Activated CD8-positive, alpha-beta memory T cell treated with anti-CD3 and anti-CD28 coated beads for 36 hours (primary cell): ENCODE measurements around the gene INO80D. TPM values are rescaled to one million over a fixed set of nuclear protein-coding genes. Genes with fewer than 3 reads are reported as not detected.
"Not testable (repeated sequence)": the region's sequence is repeated elsewhere in the genome, so short reads cannot be mapped to it uniquely, and the experiment has no call there.

Experiments used
- CTCF ChIA-PET: fragments of 350-600 bp; sonication (Branson Sonifier 250); formaldehyde crosslinking; loops from one replicate; lab custom pipeline; 2021; ENCODE audit warnings: antibody characterized with exemption; lab: Charles Lee
- POLR2A ChIA-PET: fragments of 350-600 bp; sonication (Branson Sonifier 250); formaldehyde crosslinking; loops from one replicate; lab custom pipeline; 2021; ENCODE audit warnings: antibody characterized with exemption; lab: Charles Lee
- total RNA-seq, 2 experiments: library from RNA; stranded (reverse); gene quantifications; one replicate each; pipeline ENCODE4 v1.2.3, GENCODE V29; 2021

The INO80D gene
- total RNA-seq, 2 experiments from 2014 or later: 18.5 to 19.2 TPM

DNA sequence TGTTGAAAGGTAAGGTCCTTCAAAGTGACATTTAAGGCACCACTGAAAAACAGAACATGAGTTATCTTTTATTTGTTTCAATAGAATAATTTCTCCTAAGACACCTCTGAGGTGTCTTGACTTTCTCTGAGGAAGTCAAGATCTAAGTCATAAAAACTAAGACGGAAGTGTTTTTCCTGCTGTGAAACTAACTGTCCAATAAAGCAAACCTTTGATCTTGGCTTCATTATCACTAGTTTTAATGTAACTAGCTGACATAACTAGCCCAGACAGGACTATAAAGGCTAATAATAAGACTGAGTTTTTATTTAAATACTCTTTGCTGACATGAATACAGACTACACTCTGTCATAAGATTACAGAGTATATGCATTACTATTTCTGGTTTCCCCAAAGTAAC lies 36.6 kb downstream of the INO80D start:
- CTCF ChIA-PET: no interaction called here
- POLR2A ChIA-PET: no interaction called here

DNA sequence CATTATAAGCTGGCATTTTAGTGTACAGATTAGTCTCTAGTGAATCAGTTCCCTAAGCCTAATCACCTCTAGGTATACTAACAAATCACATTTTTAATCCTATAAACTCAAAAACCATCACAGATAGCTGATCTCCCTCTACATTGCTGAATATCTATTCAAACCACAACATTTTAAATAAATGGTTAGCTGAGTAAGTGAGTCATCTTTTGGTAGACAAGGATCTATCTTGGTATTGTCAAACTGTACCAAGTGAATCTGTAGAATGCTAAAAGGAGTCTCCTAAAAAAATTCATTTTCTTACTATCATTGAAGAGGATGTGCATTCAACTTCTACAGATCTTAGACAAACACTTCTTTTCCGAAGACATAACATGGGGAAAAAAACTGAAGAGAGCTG lies 40.7 kb downstream of the INO80D start:
- ChIA-PET POLR2A (no interaction called here), CTCF (interaction anchor here (0.6 kb wide), 1 partner anchor 111 kb away, joined by 5 read pairs; no protein-coding TSS in a partner anchor)

DNA sequence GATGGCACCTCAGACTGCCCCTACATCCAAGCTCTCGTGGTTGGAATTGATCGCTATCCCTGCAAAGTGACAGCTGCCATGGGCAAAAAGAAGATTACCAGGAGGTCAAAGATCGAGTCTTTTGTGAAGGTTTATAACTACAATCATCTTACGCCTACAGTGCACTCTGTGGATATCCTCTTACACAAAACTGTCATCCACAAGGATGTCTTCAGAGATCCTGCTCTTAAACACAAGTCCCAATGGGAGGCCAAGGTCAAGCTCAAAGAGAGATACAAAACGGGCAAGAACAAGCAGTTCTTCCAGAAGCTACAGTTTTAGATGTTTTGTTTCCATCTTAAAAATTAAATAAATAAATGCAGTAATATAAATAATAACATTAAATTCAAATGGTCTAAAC lies 45.4 kb downstream of the INO80D start:
- ChIA-PET POLR2A (no interaction called here), CTCF (no interaction called here)

DNA sequence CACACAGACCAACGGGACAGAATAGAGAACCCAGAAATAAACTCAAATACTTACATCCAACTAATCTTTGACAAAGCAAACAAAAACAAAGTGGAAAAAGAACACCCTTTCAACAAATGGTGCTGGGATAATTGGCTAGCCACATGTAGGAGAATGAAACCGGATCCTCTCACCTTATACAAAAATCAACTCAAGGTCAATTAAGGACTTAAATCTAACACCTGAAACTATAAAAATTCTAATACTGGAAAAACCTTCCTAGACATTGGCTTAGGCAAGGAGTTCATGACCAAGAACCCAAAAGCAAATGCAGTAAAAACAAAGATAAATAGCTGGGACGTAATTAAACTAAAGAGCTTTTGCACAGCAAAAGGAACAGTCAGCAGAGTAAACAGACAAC lies 50.6 kb downstream of the INO80D start:
- CTCF ChIA-PET, POLR2A ChIA-PET: not testable (repeated sequence)

DNA sequence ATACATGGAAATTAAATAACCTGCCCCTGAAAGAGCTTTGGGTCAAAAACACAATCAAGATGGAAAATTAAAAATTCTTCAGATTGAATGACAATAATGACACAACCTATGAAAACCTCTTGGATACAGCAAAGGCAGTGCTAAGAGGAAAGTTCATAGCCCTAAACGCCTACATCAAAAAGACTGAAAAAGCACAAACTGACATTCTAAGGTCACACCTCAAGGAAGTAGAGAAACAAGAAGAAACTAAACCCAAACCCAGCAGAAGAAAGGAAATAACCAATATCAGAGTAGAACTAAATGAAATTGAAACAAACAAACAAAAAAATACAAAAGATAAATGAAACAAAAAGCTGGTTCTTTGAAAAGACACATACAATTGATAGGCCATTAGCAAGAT lies 52.5 kb downstream of the INO80D start:
- CTCF ChIA-PET, POLR2A ChIA-PET: not testable (repeated sequence)

DNA sequence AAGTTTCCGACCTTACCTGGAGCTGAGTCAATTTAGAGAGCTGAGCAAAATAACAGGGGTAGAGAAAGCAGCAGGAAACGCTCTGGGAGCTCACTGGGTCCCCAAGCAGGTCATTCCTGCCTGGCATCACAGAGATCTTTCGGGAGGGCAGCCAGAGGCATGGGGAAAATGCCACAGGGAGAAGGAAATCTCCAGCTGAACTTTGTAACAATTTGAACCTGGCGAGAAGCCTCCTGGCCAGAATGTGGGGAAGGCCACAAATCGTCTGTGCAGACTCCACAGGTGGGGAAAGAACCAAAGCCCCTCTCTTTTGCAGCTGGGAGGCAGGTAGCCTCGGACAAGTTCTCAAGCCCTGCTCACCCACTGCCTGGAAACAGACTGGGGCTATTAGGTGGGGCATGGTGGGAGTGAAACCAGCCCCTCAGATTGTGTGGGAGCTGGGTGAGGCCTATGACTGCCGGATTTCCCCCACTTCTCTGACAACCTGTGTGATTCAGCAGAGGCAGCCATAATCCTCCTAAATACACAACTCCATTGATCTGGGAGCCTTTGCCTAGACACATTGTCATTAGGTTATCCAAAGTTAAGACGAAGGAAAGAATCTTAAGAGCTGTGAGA lies 53.9 kb downstream of the INO80D start:
- ChIA-PET POLR2A (no interaction called here), CTCF (interaction anchor here (1.2 kb wide), 1 partner anchor 52 kb away, joined by 4 read pairs; no protein-coding TSS in a partner anchor)

DNA sequence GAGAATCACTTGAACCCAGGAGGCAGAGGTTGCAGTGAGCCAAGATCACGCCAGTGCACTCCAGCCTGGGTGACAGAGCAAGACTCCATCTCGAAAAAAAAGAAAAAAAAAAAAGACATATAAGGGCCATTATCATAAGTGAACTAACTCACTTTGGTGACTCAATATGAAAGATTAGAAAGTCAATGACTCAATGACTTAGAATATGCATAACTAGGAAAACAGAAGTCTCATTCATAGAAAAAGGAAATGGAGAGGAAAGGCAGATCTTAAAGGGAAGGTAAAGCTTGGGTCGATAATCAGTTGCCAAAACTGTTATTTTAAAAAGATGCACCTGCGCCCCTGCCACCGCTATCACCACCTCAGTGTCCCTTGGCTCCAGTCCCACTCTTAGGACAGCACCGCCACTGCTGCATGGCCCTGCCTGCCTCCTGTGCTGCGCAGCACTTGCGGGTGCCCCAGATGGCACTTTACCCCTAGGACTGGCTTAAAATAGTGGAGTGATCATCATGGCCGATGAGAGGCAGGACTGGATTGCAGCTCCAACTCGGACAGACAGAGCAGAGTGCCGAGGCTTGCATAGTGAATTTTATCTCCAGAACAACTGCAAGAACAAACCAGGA lies 54.7 kb downstream of the INO80D start:
- ChIA-PET CTCF (no interaction called here), POLR2A (no interaction called here)

DNA sequence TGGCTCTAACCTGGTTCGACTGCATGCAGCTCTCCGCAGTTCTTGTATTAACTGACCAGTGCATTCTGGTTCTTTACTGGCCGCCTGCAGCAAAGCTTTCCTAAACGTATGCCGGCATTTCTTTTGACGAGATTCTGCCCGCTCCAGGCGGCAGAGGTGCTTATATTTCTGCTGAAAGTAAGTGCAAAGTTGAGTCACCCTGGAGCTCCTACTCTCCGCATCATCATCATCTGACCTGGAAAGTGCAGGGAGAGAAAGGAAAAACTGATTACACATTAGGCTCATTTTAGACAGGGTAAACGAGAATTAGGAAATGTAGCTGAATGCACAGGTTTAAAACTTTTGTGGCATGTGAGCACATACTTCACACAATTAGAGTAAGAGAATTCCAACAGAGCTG lies 57.9 kb downstream of the INO80D start:
- CTCF ChIA-PET: no interaction called here
- POLR2A ChIA-PET: no interaction called here

DNA sequence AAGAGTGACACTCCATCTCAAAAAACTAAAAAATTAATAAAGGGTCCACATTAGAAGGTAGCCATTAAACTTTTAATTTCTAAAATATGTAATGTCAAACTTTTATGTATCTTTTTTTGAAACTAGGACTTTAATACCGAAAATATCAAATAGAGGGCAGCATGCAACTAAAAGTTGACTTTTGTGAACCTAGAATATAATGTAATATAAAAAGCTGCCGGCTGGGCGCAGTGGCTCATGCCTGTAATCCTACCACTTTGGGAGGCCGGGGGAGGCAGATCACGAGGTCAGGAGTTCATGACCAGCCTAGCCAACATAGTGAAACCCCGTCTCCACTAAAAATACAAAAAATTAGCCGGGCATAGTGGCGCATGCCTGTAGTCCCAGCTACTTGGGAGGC lies 62.8 kb downstream of the INO80D start:
- ChIA-PET CTCF (interaction anchor here (0.6 to 0.7 kb wide), 2 partner anchors 138 to 1098 kb away, joined by 3 read pairs; no protein-coding TSS in a partner anchor), POLR2A (no interaction called here)

DNA sequence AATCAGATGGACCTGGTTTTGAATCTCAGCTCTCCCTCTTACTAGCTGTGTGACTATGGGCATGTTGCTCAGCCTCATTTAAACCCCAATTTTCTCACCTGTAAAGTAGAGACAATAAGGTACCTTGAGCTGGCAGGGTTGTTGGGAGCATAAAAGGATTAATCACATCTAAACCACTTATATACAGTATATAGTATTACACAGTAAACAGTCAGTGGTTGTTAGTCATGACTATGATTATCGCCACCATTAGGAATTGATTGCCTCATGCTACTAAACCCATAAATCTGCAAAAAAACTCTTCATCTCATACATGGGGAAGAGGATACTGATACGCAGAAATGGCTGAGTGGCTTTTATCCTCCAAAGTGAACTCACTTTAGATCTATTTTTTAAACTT lies 65.8 kb downstream of the INO80D start:
- CTCF ChIA-PET: no interaction called here
- POLR2A ChIA-PET: no interaction called here

DNA sequence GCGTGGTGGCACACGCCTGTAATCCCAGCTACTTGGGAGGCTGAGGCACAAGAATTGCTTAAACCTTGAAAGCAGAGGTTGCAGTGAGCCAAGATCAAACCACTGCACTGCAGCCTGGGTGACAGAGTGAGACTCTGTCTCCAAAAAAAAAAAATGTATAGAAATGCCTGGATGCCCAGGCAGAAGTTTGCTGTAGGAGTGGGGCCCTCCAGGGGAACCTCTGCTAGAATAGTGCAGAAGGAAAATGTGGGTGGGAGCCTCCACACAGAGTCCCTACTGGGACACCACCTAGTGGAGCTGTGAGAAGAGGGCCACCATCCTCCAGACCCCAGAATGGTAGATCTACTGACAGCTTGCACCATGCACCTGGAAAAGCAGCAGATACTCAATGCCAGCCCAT lies 70.2 kb downstream of the INO80D start:
- POLR2A ChIA-PET, CTCF ChIA-PET: not testable (repeated sequence)

DNA sequence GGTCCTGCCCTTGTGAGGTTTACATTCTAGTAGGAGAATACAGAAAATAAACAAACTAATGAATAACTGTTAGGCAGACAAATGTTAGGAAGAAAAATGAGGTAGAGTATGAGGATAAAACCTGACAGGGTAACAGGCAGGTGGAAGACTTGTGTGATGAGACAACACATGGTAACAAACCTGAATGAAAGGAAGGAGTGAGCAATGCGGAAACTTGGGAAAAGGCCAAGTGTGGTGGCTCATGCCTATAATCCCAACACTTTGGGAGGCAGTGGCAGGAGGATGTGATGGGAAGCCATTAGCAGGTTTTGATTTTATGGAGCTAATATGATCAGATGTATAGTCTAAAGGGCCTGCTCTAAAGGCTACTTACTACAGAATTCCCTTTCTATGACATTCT lies 74.2 kb downstream of the INO80D start:
- CTCF ChIA-PET: no interaction called here
- POLR2A ChIA-PET: no interaction called here

DNA sequence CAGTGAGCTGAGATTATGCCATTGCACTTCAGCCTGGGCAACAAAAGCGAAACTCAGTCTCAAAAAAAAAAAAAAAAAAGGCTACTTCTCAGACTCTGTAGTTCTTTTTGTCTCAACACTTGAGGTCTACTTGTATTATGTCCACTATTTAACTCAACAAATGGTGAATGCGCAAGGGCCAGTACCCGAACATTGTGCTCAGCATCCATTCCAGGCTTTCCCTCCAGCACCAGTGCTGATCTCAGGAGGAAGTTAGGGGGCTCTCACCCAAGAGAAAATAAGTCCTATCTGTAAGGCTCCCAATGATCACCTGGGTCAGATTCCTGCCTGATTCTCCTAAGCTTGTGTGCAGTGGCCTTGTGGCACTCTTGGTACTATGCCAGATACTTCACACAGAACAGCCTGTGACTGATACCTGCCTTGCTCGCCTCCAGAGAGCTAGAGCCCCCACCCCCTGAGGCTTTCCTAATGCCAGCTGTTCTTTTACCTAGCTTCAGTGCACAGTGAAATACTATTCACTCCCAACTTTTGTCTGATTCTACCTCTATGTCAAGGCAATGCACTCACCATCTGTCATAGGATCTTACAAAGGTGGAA lies 74.9 kb downstream of the INO80D start:
- CTCF ChIA-PET: interaction anchor here (0.6 kb wide), 1 partner anchor 63 kb away, joined by 3 read pairs; no protein-coding TSS in a partner anchor

DNA sequence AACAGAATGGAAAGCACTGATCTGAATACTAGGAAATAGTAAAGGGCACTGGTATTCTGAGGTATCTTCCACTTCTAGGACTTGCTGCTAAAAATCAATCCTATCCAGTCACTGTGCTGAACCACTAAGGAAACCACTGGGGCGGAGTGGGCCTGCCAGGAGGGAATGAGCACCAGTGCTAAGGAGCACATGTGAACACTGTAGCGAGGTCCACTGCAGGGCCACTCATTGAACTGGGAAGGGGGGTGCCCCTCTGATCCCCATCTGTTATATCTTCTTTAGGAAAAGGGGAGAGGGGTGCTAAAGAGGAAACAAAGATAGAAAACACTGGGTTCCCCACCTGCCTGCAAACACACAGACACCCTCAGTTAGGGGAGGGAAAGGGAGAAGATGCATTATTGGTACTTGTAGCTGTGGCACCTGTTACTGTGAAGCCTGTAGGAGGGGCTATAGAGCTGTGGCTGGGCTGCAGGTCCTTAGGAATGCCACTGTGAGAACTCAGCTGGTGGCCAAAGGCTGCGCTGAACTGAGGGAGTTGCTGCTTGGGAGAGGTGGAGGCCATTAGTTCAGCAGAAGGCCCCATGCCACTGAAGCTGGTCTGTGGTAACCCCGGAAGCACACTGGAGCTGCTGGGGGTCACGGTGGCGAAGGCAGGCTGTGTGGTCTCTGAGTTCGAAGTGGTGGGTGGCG lies 81.8 kb downstream of the INO80D start:
- ChIA-PET CTCF (no interaction called here), POLR2A (interaction anchor here (0.5 kb wide), 1 partner anchor 209 kb away, joined by 4 read pairs; no protein-coding TSS in a partner anchor)

More for the DNA sequence above, 74.9 kb downstream of the INO80D start:
- POLR2A ChIA-PET: no interaction called here

DNA sequence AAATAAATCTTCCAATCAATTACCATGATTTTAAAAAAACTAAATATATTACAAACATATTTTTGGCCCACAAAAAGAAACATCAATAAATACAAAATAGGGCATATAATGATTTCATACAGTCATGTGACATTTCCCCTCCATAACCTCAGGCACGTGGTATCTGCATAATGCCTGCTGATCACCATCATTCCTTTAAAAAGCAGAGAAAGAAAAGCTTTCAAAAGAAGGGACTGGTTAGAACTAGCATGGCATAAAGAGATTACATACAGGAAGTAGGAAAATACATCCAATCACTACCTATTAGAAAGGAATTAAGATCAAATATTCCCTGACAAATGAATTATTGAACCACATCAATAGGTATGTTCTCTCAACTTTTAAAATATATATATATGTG lies 83.5 kb downstream of the INO80D start:
- ChIA-PET CTCF (no interaction called here), POLR2A (no interaction called here)

DNA sequence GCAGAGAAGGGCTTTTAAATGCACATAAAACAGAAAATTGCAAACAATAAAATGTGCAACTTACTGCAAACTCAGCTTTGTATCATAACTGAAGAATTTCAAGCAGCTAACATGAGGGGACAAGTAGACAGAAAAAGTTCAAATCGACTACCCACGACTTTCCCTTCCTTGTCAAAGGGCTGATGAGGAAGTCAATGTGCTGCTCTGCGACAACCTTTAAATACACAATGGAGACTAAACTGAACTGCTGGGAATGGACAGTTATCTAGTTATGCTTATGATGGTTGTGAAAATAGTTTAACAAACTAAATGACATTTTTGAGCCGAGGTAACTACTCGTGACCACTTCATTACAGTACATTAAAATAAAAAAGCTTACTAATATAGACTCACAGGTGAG lies 84.1 kb downstream of the INO80D start:
- ChIA-PET CTCF (no interaction called here), POLR2A (no interaction called here)

DNA sequence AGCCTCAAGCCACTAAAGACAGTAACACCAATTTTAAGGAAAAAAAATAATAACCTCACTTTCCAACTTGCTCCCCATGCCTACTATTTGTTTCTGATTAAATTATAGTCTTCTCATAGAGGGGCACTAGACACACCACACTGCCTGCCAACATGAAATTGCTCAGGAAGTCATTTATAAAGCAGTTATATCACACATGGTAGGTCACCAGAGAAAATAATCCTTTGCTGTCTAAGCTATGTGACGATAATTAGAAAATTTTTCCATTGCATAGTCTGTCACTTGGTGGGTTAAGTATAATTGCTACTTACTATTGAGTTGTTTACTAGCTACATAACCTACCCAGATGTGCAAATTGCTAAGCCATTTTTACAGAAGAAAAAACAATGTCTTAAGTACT lies 85.2 kb downstream of the INO80D start:
- CTCF ChIA-PET: no interaction called here
- POLR2A ChIA-PET: no interaction called here

DNA sequence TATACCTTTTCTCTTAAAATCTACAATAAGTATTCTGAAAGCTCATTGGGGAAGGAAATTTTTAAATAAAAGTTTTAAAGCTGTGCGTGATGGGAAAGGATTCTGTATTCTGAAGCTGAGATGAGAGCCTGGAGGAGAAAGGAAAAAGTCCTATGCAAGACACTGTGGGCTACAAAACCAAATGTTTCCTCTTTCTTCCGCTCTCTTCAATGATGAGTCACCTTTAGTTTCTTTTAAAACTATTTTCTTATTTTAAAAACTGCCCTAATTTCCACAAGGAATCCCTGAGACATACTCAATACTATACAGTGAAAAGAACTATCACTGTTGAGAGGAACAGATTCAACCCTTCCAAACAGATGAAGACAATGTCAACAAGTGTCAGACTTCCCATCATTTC lies 87.4 kb downstream of the INO80D start:
- POLR2A ChIA-PET: interaction anchor here (0.6 to 1.0 kb wide), 2 partner anchors 87 to 782 kb away, joined by 3 to 6 read pairs; partner anchors contain the start of gene INO80D
- CTCF ChIA-PET: no interaction called here

DNA sequence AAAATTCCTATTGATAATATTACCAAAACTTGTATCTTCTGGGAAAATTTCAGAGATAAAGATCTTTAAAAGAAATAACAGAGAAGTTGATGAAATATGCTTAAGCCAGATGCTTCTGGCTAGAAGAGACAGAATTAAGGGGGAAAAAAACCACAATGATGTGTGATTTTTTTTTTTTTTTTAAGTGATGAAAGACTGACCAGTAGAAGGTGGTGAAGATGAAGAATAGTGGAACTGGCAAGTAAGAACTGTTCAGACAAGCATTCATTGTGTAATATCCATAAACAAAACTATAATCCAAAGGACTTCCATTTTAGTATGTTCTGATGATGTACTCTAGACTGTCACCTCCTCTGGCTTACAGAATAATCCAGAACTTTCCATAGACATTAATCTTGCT lies 89.8 kb downstream of the INO80D start:
- POLR2A ChIA-PET: no interaction called here
- CTCF ChIA-PET: no interaction called here

DNA sequence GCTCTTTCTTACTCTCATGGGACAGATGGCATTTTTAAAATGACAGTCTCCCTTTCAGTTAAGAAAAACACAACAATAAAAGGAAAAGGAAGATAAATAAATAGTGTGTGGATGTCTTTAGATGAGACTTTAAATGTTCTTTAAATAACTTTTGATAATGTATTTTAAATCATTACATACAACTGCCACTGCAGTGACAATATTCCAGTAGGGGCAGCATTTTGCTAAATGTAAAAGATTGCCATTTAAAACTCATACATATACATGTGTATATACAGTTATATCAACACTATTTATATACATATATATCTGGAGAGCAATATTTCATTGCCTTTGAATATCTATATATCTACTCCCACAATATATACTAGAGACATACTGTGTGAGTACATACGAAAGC lies 90.7 kb downstream of the INO80D start:
- POLR2A ChIA-PET: interaction anchor here (0.6 kb wide), 1 partner anchor 77 kb away, joined by 3 read pairs; no protein-coding TSS in a partner anchor
- CTCF ChIA-PET: no interaction called here
